HepG2 (cell line): ENCODE results near the gene RPLP2.

Experiments
- BHLHE40 ChIP-seq: IDR thresholded peaks from 2 replicates; pipeline ENCODE4 v1.6.1; 2011; ENCODE audit warnings: low read length, improper control_type of control experiment
- ELF3 ChIP-seq: IDR thresholded peaks from 2 replicates; pipeline ENCODE4 v1.6.1; 2016; ENCODE audit warnings: missing genetic modification reagents, missing compliant biosample characterization
- HDAC2 ChIP-seq: sonication (generic); formaldehyde crosslinking; IDR thresholded peaks from 2 replicates; pipeline ENCODE4 v1.4.0; 2020; ENCODE audit warnings: missing genetic modification reagents
- HMG20B ChIP-seq: conservative IDR thresholded peaks from 2 replicates; pipeline ENCODE4 v1.6.1; 2016; ENCODE audit warnings: missing genetic modification reagents, missing compliant biosample characterization
- KLF9 ChIP-seq: IDR thresholded peaks from 2 replicates; pipeline ENCODE4 v1.6.1; 2016; ENCODE audit warnings: low read depth
- POLR2A ChIP-seq, 2 experiments: IDR thresholded peaks; 2 replicates each; pipeline ENCODE4 v1.6.1; 2011; ENCODE audit warnings: low read depth in 2 of 2, low read length in 2 of 2, mild to moderate bottlenecking in 1 of 2, moderate library complexity in 1 of 2; ENCODE audit not compliant: insufficient read depth in 1 of 2
- POLR2AphosphoS2 ChIP-seq: IDR thresholded peaks from 2 replicates; pipeline ENCODE4 v1.6.1; 2011; ENCODE audit warnings: low read depth, low read length, improper control_type of control experiment
- ZNF121 ChIP-seq: sonication (generic); formaldehyde crosslinking; IDR thresholded peaks from 2 replicates; pipeline ENCODE4 v1.5.0; 2020; ENCODE audit warnings: mild to moderate bottlenecking, missing genetic modification reagents
- TF ChIP-seq, protein P1 (sequence below): IDR thresholded peaks from 2 replicates; pipeline ENCODE4 v1.6.1; 2012; ENCODE audit warnings: inconsistent platforms

DNA sequence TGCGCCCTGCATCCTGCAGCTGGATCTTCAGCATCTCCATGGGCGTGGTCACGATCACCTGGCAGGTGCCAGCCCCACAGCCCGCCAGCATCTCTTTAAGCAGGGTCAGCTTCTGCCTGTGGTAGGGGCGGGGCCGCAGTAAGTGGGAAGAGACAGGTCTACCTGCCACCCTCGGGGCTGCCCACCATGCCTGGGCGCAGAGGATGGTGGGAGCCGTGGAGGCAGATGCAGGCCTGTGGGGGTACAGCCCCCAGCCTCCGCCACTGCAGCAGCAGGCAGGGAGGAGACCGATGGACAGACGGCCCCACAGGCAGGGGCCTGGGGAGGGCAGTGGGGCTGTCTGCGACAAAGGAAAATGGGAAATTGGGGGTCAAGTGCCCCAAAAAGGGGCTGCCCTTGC lies 16.9 kb upstream of the RPLP2 start:
- no peak for TF ChIP-seq KLF9 (CRISPR knock-in tag)
- no peak for TF ChIP-seq HMG20B (CRISPR knock-in tag)
- TF ChIP-seq POLR2AphosphoS2: no peak
- no peak for TF ChIP-seq HDAC2 (CRISPR knock-in tag)
- TF ChIP-seq ZNF121 (CRISPR knock-in tag): no peak
- TF ChIP-seq BHLHE40: no peak
- TF ChIP-seq ELF3 (CRISPR knock-in tag): no peak
- TF ChIP-seq POLR2A (IDR thresholded peaks at IDR 0.05; ENCODE audit: insufficient read depth in 1 of 2, low read depth in 2 of 2, low read length in 2 of 2): no peak
- TF ChIP-seq, protein P1, sequence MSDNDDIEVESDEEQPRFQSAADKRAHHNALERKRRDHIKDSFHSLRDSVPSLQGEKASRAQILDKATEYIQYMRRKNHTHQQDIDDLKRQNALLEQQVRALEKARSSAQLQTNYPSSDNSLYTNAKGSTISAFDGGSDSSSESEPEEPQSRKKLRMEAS: no peak
